HepG2 (cell line): ENCODE measurements around the gene SRSF3. TPM values are rescaled to one million over a fixed set of nuclear protein-coding genes. Genes with fewer than 3 reads are reported as not detected.

Experiments used
- FOXK2 ChIP-seq: fragments of 450-650 bp; IDR thresholded peaks from 2 replicates; pipeline ENCODE4 v1.6.1; 2016
- HCFC1 ChIP-seq: fragments of 150-350 bp; IDR thresholded peaks from 2 replicates; pipeline ENCODE4 v1.6.1; 2014; ENCODE audit warnings: low read depth, low read length
- HDAC1 ChIP-seq: sonication (generic); formaldehyde crosslinking; IDR thresholded peaks from 2 replicates; pipeline ENCODE4 v1.5.1; 2020; ENCODE audit warnings: mild to moderate bottlenecking, missing genetic modification reagents
- MEF2D ChIP-seq: sonication (generic); formaldehyde crosslinking; IDR thresholded peaks from 2 replicates; pipeline ENCODE4 v1.5.1; 2020; ENCODE audit warnings: mild to moderate bottlenecking, missing genetic modification reagents
- NR2F1 ChIP-seq, 2 experiments: fragments of 450-650 bp in 1 of 2; formaldehyde crosslinking in 1 of 2; IDR thresholded peaks; 2 replicates each; pipeline versions ENCODE4 v1.5.0 to v1.6.1; 2016 to 2020; ENCODE audit warnings: mild to moderate bottlenecking in 1 of 2, missing compliant biosample characterization in 1 of 2, missing genetic modification reagents in 1 of 2, moderate library complexity in 1 of 2
- NR2F6 ChIP-seq, 2 experiments: IDR thresholded peaks; 2 replicates each; pipeline ENCODE4 v1.6.1; 2016; ENCODE audit warnings: antibody characterized with exemption in 1 of 2, mild to moderate bottlenecking in 1 of 2
- SKI ChIP-seq: fragments of 450-650 bp; IDR thresholded peaks from one replicate; pipeline ENCODE4 v1.6.1; 2018; ENCODE audit warnings: mild to moderate bottlenecking; ENCODE audit not compliant: partially characterized antibody
- SMAD3 ChIP-seq: sonication (generic); formaldehyde crosslinking; IDR thresholded peaks from 2 replicates; pipeline ENCODE4 v1.4.0; 2020; ENCODE audit warnings: missing genetic modification reagents
- TARDBP ChIP-seq: sonication (generic); formaldehyde crosslinking; IDR thresholded peaks from 2 replicates; pipeline ENCODE4 v1.8.0; 2022; ENCODE audit warnings: mild to moderate bottlenecking, missing genetic modification reagents
- ZBTB3 ChIP-seq: sonication (generic); formaldehyde crosslinking; IDR thresholded peaks from 2 replicates; pipeline ENCODE4 v1.4.0; 2020; ENCODE audit warnings: low read depth, mild to moderate bottlenecking, moderate library complexity, missing genetic modification reagents, borderline replicate concordance
- ZNF224 ChIP-seq: sonication (generic); formaldehyde crosslinking; IDR thresholded peaks from 2 replicates; pipeline ENCODE4 v1.5.0; 2020; ENCODE audit warnings: mild to moderate bottlenecking, missing genetic modification reagents
- ZNF549 ChIP-seq: sonication (generic); formaldehyde crosslinking; IDR thresholded peaks from 2 replicates; pipeline ENCODE4 v1.5.0; 2020; ENCODE audit warnings: missing genetic modification reagents
- ZSCAN12 ChIP-seq: sonication (generic); formaldehyde crosslinking; IDR thresholded peaks from 2 replicates; pipeline ENCODE4 v1.9.0; 2021; ENCODE audit warnings: mild to moderate bottlenecking, missing genetic modification reagents
- ZSCAN22 ChIP-seq: sonication (generic); formaldehyde crosslinking; IDR thresholded peaks from 2 replicates; pipeline ENCODE4 v1.4.0; 2020; ENCODE audit warnings: mild to moderate bottlenecking, missing genetic modification reagents
- polyA plus RNA-seq, 8 experiments: library from polyadenylated mRNA; depleted of rRNA in 3 of 8; stranded (reverse) in 7 of 8; unstranded in 1 of 8; fragments of >200 nt; fragmentation: Illumina TruSeq in 4 of 8; extraction: Trizol in 4 of 8; gene quantifications; 2 replicates each; pipeline versions ENCODE4 v1.2.1 to v1.2.3, GENCODE V29; 2011 to 2016; ENCODE audit warnings: low read depth in 4 of 8, missing spikeins in 1 of 8, mixed read lengths in 1 of 8; ENCODE audit not compliant: insufficient read depth in 1 of 8
- total RNA-seq, 5 experiments: library from RNA; depleted of rRNA; stranded (reverse); fragments of >200 nt; fragmentation: Illumina TruSeq; extraction: Trizol; gene quantifications; 2 replicates each; pipeline ENCODE4 v1.2.3, GENCODE V29; 2016; ENCODE audit warnings: low read depth in 1 of 5
- TF ChIP-seq, protein P1 (sequence below): sonication (generic); formaldehyde crosslinking; IDR thresholded peaks from one replicate; pipeline ENCODE4 v1.5.1; 2020; ENCODE audit warnings: mild to moderate bottlenecking, missing genetic modification reagents; ENCODE audit errors: not compliant biosample characterization
- TF ChIP-seq, protein P2 (sequence below): sonication (generic); formaldehyde crosslinking; IDR thresholded peaks from 2 replicates; pipeline ENCODE4 v1.5.1; 2020; ENCODE audit warnings: missing genetic modification reagents, mild to moderate bottlenecking, borderline replicate concordance
- TF ChIP-seq, protein P3 (sequence below): sonication (generic); formaldehyde crosslinking; conservative IDR thresholded peaks from 2 replicates; pipeline ENCODE4 v1.4.0; 2020; ENCODE audit warnings: mild to moderate bottlenecking, missing genetic modification reagents, moderate library complexity

The SRSF3 gene
- total and polyA plus RNA-seq, 2 of the 13 experiments (the other 11 are each of a cell fraction or from before 2014, with no cell fraction given), result 206 to 684 TPM

DNA sequence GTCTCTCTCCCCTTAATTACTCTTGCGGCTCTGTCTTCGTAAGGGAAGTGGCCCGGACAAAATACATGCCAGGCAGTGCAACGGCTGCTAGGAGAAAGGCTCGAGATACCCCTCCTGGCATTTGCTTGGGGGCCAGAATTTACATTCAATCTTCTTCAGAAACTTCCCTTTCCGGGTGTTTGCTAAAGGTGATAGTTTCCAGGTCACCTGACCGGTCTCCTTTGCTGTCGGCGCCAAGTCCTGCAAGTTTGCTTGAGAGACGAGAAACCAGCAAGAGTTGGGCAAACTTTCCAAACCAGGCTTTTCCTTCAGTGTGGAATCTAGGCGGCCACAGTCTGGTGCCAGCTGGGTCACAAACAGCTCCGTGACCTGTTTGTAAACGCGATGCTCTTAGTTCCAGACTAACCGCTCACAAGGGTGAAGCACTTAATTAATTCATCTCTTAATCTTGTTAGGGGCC lies 563 bp upstream of the SRSF3 start (continued):
- TF ChIP-seq MEF2D (CRISPR knock-in tag) (no peak), ZNF549 (CRISPR knock-in tag) (no peak), SMAD3 (CRISPR knock-in tag) (no peak), NR2F1 (CRISPR knock-in tag; IDR thresholded peaks at IDR 0.05) (peak in 1 of 2 experiments; percentile 40; a peak in 2 of 4 replicates), HCFC1 (no peak), ZNF224 (CRISPR knock-in tag) (peak; percentile 94), FOXK2 (no peak), TARDBP (no peak), SKI (no peak), HDAC1 (CRISPR knock-in tag) (0 out of 2 replicates have a peak, but pooled peaks have one; percentile 46), ZSCAN12 (CRISPR knock-in tag) (peak; percentile 76; the same call in 1 of the 2 replicates), ZSCAN22 (no peak), ZBTB3 (CRISPR knock-in tag) (peak; percentile 29; the same call in 1 of the 2 replicates), NR2F6 (IDR thresholded peaks at IDR 0.05) (peak; percentile 35; the same call in 1 of the 2 replicates), NR2F6 (CRISPR knock-in tag; IDR thresholded peaks at IDR 0.05) (no peak)
- TF ChIP-seq, protein P1, sequence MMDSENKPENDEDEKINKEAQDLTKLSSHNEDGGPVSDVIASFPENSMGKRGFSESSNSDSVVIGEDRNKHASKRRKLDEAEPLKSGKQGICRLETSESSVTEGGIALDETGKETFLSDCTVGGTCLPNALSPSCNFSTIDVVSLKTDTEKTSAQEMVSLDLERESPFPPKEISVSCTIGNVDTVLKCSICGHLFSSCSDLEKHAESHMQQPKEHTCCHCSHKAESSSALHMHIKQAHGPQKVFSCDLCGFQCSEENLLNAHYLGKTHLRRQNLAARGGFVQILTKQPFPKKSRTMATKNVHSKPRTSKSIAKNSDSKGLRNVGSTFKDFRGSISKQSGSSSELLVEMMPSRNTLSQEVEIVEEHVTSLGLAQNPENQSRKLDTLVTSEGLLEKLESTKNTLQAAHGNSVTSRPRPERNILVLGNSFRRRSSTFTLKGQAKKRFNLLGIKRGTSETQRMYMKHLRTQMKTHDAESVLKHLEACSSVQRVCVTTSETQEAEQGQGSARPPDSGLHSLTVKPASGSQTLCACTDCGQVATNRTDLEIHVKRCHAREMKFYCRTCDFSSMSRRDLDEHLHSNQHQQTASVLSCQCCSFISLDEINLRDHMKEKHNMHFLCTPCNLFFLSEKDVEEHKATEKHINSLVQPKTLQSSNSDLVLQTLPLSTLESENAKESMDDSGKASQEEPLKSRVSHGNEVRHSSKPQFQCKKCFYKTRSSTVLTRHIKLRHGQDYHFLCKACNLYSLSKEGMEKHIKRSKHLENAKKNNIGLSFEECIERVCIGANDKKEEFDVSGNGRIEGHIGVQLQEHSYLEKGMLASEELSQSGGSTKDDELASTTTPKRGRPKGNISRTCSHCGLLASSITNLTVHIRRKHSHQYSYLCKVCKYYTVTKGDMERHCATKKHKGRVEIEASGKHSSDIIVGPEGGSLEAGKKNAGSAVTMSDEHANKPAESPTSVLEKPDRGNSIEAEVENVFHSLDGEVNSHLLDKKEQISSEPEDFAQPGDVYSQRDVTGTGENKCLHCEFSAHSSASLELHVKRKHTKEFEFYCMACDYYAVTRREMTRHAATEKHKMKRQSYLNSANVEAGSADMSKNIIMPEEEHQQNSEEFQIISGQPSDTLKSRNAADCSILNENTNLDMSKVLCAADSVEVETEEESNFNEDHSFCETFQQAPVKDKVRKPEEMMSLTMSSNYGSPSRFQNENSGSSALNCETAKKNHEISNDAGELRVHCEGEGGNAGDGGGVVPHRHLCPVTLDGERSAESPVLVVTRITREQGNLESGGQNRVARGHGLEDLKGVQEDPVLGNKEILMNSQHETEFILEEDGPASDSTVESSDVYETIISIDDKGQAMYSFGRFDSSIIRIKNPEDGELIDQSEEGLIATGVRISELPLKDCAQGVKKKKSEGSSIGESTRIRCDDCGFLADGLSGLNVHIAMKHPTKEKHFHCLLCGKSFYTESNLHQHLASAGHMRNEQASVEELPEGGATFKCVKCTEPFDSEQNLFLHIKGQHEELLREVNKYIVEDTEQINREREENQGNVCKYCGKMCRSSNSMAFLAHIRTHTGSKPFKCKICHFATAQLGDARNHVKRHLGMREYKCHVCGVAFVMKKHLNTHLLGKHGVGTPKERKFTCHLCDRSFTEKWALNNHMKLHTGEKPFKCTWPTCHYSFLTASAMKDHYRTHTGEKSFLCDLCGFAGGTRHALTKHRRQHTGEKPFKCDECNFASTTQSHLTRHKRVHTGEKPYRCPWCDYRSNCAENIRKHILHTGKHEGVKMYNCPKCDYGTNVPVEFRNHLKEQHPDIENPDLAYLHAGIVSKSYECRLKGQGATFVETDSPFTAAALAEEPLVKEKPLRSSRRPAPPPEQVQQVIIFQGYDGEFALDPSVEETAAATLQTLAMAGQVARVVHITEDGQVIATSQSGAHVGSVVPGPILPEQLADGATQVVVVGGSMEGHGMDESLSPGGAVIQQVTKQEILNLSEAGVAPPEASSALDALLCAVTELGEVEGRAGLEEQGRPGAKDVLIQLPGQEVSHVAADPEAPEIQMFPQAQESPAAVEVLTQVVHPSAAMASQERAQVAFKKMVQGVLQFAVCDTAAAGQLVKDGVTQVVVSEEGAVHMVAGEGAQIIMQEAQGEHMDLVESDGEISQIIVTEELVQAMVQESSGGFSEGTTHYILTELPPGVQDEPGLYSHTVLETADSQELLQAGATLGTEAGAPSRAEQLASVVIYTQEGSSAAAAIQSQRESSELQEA (CRISPR knock-in tag), result peak; percentile 70
- TF ChIP-seq, protein P2, sequence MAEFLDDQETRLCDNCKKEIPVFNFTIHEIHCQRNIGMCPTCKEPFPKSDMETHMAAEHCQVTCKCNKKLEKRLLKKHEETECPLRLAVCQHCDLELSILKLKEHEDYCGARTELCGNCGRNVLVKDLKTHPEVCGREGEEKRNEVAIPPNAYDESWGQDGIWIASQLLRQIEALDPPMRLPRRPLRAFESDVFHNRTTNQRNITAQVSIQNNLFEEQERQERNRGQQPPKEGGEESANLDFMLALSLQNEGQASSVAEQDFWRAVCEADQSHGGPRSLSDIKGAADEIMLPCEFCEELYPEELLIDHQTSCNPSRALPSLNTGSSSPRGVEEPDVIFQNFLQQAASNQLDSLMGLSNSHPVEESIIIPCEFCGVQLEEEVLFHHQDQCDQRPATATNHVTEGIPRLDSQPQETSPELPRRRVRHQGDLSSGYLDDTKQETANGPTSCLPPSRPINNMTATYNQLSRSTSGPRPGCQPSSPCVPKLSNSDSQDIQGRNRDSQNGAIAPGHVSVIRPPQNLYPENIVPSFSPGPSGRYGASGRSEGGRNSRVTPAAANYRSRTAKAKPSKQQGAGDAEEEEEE (CRISPR knock-in tag), result 0 out of 2 replicates have a peak, but pooled peaks have one; percentile 18
- TF ChIP-seq, protein P3, sequence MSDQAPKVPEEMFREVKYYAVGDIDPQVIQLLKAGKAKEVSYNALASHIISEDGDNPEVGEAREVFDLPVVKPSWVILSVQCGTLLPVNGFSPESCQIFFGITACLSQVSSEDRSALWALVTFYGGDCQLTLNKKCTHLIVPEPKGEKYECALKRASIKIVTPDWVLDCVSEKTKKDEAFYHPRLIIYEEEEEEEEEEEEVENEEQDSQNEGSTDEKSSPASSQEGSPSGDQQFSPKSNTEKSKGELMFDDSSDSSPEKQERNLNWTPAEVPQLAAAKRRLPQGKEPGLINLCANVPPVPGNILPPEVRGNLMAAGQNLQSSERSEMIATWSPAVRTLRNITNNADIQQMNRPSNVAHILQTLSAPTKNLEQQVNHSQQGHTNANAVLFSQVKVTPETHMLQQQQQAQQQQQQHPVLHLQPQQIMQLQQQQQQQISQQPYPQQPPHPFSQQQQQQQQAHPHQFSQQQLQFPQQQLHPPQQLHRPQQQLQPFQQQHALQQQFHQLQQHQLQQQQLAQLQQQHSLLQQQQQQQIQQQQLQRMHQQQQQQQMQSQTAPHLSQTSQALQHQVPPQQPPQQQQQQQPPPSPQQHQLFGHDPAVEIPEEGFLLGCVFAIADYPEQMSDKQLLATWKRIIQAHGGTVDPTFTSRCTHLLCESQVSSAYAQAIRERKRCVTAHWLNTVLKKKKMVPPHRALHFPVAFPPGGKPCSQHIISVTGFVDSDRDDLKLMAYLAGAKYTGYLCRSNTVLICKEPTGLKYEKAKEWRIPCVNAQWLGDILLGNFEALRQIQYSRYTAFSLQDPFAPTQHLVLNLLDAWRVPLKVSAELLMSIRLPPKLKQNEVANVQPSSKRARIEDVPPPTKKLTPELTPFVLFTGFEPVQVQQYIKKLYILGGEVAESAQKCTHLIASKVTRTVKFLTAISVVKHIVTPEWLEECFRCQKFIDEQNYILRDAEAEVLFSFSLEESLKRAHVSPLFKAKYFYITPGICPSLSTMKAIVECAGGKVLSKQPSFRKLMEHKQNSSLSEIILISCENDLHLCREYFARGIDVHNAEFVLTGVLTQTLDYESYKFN (CRISPR knock-in tag), result no peak
